Brain microvascular endothelial cell (primary cell): ENCODE measurements around the gene SLC12A6.
A peak's percentile ranks its signal among the peaks of the same experiment; 100 is the strongest.
"Not testable (repeated sequence)": the region's sequence is repeated elsewhere in the genome, so short reads cannot be mapped to it uniquely, and the experiment has no call there.

ENCODE experiments used
- DNase-seq: peaks from one replicate; pipeline ENCODE4 v3.0.0-alpha.2; 2020
- H3K27ac ChIP-seq: fragments of 250-450 bp; sonication (Bioruptor Pico); 2 replicates; pipeline ENCODE4 v1.5.1; 2020; ENCODE audit warnings: mild to moderate bottlenecking, moderate library complexity
- H3K27me3 ChIP-seq: fragments of 250-450 bp; sonication (Bioruptor Pico); replicated peaks from 2 replicates; pipeline ENCODE4 v1.5.1; 2020; ENCODE audit warnings: mild to moderate bottlenecking
- H3K36me3 ChIP-seq: fragments of 250-450 bp; sonication (Bioruptor Pico); replicated peaks from 2 replicates; pipeline ENCODE4 v1.5.1; 2020; ENCODE audit warnings: mild to moderate bottlenecking
- H3K4me3 ChIP-seq: 2 replicates; pipeline ENCODE4 v1.5.1; 2011; ENCODE audit warnings: low read depth, mild to moderate bottlenecking, control low read depth, low read length, moderate library complexity
- in situ Hi-C: cut with HindIII; loops from 2 replicates; pipeline ENCODE4 v1.10.0; 2017; ENCODE audit warnings: low sequenced_read_pairs, low pct_ligation_motif_present
- TF ChIP-seq, protein P1 (sequence below): IDR thresholded peaks from 2 replicates; pipeline ENCODE4 v1.5.1; 2011; ENCODE audit warnings: low read depth, mild to moderate bottlenecking, moderate library complexity, low read length, control low read depth, inconsistent platforms; ENCODE audit errors: missing control alignments

Gene SLC12A6

DNA sequence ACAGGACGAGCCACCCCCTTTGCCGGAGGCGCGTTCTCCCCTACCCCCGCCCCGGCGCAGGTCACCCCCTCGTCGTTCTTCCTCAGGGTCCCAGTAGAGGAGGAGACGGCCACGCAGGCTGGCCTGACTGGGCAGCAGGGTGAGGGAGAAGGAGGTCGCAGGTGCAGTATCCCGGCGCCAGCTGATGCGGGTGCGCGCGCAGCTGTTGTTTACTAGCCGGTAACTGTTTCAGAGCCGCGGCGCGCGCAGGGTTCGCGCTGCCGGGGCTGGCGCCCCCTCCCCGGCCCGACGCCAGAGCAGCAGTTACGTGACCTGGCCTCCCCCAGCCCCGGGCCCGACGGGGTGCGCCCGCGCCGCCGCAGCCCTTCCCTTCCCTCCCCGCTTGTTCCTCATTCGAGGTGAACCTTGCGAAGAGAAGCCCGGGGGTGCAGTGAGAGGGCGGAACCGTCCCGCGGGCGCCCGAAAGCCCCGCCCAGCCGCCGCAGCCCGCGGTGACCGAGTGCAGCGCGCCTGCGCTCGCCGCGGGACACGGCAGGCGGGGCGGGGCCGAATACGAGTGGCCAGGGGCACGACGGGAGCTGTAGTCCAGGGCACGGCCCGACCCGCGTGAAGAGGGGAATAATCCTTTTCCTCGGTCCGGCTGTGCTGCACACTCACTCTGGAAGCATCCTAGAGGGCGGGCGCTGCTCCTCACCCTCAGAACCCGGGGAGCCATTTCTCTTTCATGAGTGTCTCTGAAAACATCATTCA is at the start of gene SLC12A6:
TSS of gene SLC12A6 (minus strand) at position 225 of the 750 bp plus-strand sequence. CDS start 1,101 bp downstream, outside the sequence.
- in situ Hi-C loops, result loop anchor here (25.0 kb wide), 1 partner anchor 100 kb away; the partner anchor contains the start of gene EMC4
- no peaks in the 10 kb centered on the region for H3K27me3 ChIP-seq
- H3K36me3 ChIP-seq, result peaks cover 10% of the 10 kb centered on the region
- peak; percentile 94 for DNase-seq
- H3K27ac ChIP-seq, result peak within 1 kb of the TSS; percentile 83
- peak within 1 kb of the TSS; percentile 92 for H3K4me3 ChIP-seq
- TF ChIP-seq, protein P1, sequence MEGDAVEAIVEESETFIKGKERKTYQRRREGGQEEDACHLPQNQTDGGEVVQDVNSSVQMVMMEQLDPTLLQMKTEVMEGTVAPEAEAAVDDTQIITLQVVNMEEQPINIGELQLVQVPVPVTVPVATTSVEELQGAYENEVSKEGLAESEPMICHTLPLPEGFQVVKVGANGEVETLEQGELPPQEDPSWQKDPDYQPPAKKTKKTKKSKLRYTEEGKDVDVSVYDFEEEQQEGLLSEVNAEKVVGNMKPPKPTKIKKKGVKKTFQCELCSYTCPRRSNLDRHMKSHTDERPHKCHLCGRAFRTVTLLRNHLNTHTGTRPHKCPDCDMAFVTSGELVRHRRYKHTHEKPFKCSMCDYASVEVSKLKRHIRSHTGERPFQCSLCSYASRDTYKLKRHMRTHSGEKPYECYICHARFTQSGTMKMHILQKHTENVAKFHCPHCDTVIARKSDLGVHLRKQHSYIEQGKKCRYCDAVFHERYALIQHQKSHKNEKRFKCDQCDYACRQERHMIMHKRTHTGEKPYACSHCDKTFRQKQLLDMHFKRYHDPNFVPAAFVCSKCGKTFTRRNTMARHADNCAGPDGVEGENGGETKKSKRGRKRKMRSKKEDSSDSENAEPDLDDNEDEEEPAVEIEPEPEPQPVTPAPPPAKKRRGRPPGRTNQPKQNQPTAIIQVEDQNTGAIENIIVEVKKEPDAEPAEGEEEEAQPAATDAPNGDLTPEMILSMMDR, result no peak

DNA sequence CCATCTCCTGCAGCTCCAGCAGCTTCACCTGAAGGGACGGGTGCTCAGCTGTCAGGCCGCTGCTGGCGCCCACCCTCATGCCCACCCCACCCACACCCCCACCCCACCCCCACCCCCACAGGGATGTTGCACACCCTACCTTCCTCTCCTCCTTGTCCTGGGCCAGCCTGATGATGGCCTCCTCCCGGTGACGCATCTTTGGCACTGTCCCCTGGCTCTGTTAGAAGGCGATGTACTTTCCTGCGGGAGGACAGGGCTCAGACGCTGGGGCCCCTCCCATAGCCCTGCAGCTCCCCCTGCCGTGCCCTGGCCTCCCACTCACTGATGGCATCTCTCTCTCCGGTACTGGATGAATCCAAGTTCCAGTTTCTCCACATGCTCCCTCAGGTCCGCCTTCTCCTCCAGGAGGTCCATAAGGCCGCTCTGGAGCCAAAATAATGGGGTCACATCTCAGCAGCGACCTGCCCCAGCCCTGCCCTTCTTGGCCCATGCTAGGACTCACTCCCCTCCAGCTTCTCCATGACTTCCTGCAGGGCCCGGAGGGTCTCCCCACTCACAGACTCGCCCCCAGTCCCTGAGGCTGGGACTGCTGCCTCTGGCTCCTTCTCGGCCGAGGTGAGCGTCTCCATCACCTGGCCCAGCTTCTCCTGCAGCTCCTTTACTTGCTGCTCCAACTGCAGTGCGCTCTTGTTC is 44.4 kb upstream of the SLC12A6 start:
- DNase-seq, H3K27me3 ChIP-seq, in situ Hi-C loops: not testable (repeated sequence)

DNA sequence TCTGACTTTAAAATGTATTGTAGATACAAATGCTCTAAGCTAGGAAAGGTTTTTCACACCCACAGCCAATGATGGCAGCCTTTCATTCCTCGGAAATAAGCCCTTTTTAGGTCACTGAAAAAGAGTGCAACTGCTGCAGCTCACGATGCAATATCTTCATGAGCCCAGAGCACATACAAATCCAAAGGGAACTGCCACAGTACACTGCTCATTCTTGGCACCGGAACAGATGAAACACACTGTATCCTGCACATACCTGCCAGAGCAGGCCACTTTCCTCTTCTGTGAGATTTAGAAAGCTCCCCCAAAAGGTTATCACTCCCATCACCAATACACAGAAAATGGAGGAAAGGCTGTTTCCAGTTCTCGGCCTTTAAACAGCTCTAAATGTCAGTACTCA is 42.9 kb upstream of the SLC12A6 start:
- in situ Hi-C loops, DNase-seq, H3K36me3 ChIP-seq, H3K27ac ChIP-seq, H3K4me3 ChIP-seq, H3K27me3 ChIP-seq: not testable (repeated sequence)

More for the DNA sequence above, 44.4 kb upstream of the SLC12A6 start:
- H3K36me3 ChIP-seq, H3K27ac ChIP-seq, H3K4me3 ChIP-seq: not testable (repeated sequence)

DNA sequence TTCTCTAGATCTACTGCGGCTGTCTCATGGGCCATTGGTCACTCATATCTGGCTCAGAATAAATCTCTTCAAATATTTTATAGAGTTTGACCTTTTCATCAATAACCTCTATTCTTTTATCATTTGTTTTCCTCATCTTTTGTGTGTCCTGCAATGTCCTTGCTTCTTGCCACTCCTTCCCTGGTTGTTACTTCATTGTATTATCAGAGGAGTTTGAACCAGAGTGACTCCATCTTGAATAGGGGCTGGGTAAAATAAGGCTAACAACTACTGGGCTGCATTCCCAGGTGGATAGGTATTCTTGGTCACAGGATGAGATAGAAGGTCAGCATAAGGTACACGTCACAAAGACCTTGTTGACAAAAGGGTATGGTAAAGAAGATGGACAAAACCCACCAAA is 39.3 kb upstream of the SLC12A6 start:
- TF ChIP-seq, protein P1, result no peak
- H3K27me3 ChIP-seq, result no peaks in the 10 kb centered on the region
- in situ Hi-C loops, result no loop called here
- no peak for DNase-seq
- H3K27ac ChIP-seq, result no peak overlapping the region
- no peaks in the 10 kb centered on the region for H3K36me3 ChIP-seq
- no peak overlapping the region for H3K4me3 ChIP-seq

DNA sequence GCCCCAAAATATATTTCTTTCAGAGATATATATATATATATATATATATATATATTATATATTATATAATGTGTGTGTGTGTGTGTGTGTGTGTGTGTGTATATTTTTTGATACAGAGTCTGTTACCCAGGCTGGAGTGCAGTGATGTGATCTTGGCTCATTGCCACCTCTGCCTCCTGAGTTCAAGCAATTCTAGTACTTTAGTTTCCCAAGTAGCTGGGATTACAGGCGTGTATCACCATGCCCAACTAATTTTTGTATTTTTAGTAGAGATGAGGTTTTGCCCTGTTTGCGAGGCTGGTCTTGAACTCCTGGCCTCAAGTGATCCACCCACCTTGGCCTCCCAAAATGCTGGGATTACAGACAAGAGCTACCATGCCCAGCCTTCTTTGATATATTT is 38.0 kb upstream of the SLC12A6 start:
- DNase-seq, H3K36me3 ChIP-seq, H3K27ac ChIP-seq, in situ Hi-C loops, H3K4me3 ChIP-seq, H3K27me3 ChIP-seq: not testable (repeated sequence)

DNA sequence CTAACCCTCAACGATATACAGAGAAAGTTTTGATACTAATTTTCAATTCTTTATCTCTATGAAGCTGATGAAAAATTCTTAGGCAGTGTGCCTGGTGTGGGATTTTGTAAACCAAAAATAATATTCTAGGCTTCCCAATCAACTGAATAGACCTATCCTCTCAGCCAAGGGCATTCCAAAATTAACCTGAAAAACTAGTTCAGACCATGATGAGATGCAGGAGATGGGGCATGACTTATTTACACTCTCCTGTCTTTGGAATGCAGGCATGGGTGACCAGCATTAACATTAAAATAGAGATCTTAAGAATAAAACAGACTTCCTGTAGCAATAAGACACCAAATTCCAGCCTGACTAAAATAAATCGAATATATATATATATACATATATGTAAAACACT is 37.2 kb upstream of the SLC12A6 start:
- Histone ChIP-seq H3K27me3 (no peaks in the 10 kb centered on the region), H3K4me3 (no peak overlapping the region), H3K27ac (no peak overlapping the region), H3K36me3 (no peaks in the 10 kb centered on the region)
- in situ Hi-C loops, result no loop called here
- TF ChIP-seq, protein P1, result no peak
- no peak for DNase-seq

DNA sequence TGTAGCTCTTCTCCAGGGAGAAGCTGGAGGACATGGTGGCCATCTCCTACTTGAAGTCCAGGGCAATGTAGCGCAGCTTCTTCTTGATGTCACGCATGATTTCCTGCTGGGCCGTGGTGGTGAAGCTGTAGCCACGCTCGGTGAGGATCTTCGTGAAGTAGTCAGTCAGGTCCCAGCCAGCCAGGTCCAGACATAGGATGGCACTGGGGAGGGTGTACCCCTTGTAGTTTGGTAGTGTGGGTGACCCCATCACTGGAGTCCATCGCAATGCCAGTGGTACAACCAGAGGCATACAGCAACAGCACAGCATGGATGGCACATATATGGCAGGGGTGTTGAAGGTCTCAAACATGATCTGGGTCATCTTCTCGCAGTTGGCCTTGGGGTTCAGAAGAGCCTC is 36.4 kb upstream of the SLC12A6 start:
- TF ChIP-seq, protein P1, result no peak
- no peak for DNase-seq
- Histone ChIP-seq H3K36me3 (no peaks in the 10 kb centered on the region), H3K27me3 (no peaks in the 10 kb centered on the region), H3K27ac (no peak overlapping the region), H3K4me3 (no peak overlapping the region)
- in situ Hi-C loops, result no loop called here
